Fibroblast of skin of right quadriceps (primary cell): ENCODE measurements around the gene PIBF1.
"Not testable (repeated sequence)": the region's sequence is repeated elsewhere in the genome, so short reads cannot be mapped to it uniquely, and the experiment has no call there.

Experiments
- DNase-seq: peaks from one replicate; pipeline ENCODE4 v3.0.0-alpha.2; 2013

The PIBF1 gene

GRCh38 chr13:72911981-72912380 lies 130.0 kb downstream of the PIBF1 start:
- DNase-seq = no peak

GRCh38 chr13:72920097-72920496 lies 138.2 kb downstream of the PIBF1 start:
- peak; percentile 1 for DNase-seq

- no peak for DNase-seq
Observed at GRCh38 chr13:72931311-72931710, 149.4 kb downstream of the PIBF1 start.

- no peak for DNase-seq
Observed at GRCh38 chr13:72932250-72932649, 150.3 kb downstream of the PIBF1 start.

GRCh38 chr13:72946267-72946666 lies 164.3 kb downstream of the PIBF1 start:
- DNase-seq = not testable (repeated sequence)

GRCh38 chr13:72952529-72953141 lies 170.7 kb downstream of the PIBF1 start:
- no peak for DNase-seq

GRCh38 chr13:72953391-72953965 lies 171.5 kb downstream of the PIBF1 start:
- DNase-seq = no peak

GRCh38 chr13:72959643-72960042 lies 177.7 kb downstream of the PIBF1 start:
- peak; percentile 5 for DNase-seq

GRCh38 chr13:72960114-72960513 lies 178.2 kb downstream of the PIBF1 start:
- DNase-seq = no peak

GRCh38 chr13:72960541-72960940 lies 178.6 kb downstream of the PIBF1 start:
- DNase-seq = no peak

- no peak for DNase-seq
Observed at GRCh38 chr13:72963762-72964161, 181.8 kb downstream of the PIBF1 start.

GRCh38 chr13:72970301-72970880 lies 188.5 kb downstream of the PIBF1 start:
- no peak for DNase-seq

- DNase-seq = peak; percentile 56
Observed at GRCh38 chr13:72970956-72971355, 189.0 kb downstream of the PIBF1 start.

- no peak for DNase-seq
Observed at GRCh38 chr13:72973234-72973633, 191.3 kb downstream of the PIBF1 start.

- DNase-seq = peak; percentile 68
Observed at GRCh38 chr13:72983085-72983768, 201.3 kb downstream of the PIBF1 start.

- no peak for DNase-seq
Observed at GRCh38 chr13:72985610-72986009, 203.7 kb downstream of the PIBF1 start.

GRCh38 chr13:72986197-72986596 lies 204.3 kb downstream of the PIBF1 start:
- no peak for DNase-seq

GRCh38 chr13:72990953-72991352 lies 209.0 kb downstream of the PIBF1 start:
- DNase-seq = no peak

GRCh38 chr13:72998012-72998411 lies 216.1 kb downstream of the PIBF1 start:
- DNase-seq = no peak

- DNase-seq = peak; percentile 24
Observed at GRCh38 chr13:73000027-73000674, 218.2 kb downstream of the PIBF1 start.

- DNase-seq = no peak
Observed at GRCh38 chr13:73001971-73002370, 220.0 kb downstream of the PIBF1 start.

GRCh38 chr13:73011751-73012150 lies 229.8 kb downstream of the PIBF1 start:
- no peak for DNase-seq

GRCh38 chr13:73015805-73016204 lies 233.9 kb downstream of the PIBF1 start:
- no peak for DNase-seq

- DNase-seq = peak; percentile 13
Observed at GRCh38 chr13:73018336-73018735, 236.4 kb downstream of the PIBF1 start.
